MV-4-11 (cell line): ENCODE data around the gene PEX7.
"Not testable (repeated sequence)": the region's sequence is repeated elsewhere in the genome, so short reads cannot be mapped to it uniquely, and the experiment has no call there.

ENCODE experiments used
- DNase-seq: peaks from one replicate; lab custom pipeline; 2025; lab: John Stamatoyannopoulos, UW

The PEX7 gene

DNA sequence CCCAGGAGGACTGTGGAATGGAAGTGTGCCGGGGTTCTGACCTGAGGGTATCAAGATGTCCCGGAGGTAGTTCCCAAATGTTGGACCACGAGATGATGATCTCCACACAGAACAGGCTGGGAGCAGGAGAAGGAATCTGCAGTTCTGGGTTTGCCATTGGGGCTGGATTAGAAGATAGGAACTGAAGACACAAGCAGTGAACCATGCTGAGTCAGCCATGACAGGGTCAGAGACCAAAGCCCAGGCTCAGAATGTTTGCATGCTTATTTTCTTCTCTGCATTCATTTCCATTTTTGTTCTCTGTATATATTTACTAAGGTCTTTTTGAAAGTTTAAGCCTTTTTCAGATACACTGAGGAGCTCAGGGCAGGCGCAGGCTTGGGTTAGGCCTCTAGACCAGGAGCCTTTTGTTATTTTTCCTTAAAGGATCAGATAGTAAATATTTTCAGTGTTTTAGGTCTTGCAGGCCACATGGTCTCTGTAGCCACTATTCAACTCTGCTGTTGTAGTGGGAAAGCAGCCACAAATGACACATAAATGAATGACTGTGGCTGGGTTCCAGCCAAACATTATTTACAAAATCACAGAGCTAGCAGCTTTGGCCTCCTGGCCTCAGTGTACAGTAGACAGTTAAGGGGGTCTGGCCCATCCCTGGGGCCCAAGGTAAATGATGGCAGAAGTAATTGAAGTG, 128.2 kb downstream of the PEX7 start:
- no peak for DNase-seq

DNA sequence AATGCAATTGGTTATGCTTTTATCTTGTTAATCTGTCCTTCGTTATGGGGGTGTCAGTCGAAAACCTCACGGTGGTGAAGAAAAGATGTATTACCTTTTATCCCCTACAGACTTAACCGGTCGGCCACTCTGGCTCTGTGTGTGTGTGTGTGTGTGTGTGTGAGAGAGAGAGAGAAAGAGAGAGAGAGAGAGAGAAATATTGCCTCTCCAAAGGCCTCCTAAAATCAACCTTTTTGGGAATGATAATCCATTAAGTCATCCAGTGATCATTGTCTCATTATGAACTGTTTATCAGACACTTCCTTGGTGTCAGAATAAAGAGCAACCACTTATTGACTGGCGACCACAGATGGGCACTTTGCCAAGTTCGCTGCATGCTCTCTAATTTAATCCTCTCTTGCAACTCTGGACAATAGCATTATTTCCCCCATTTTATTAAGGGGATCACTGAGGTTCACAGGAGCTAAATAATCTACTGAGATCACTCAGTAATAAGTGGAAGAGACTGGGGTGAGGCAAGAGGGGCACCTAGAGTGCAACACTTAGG, 130.4 kb downstream of the PEX7 start:
- no peak for DNase-seq

- DNase-seq, result peak; percentile 36
Measured at GRCh38 chr6:136955123-136955522, 132.7 kb downstream of the PEX7 start.

- no peak for DNase-seq
Measured at GRCh38 chr6:136956590-136957544, 134.5 kb downstream of the PEX7 start.

DNA sequence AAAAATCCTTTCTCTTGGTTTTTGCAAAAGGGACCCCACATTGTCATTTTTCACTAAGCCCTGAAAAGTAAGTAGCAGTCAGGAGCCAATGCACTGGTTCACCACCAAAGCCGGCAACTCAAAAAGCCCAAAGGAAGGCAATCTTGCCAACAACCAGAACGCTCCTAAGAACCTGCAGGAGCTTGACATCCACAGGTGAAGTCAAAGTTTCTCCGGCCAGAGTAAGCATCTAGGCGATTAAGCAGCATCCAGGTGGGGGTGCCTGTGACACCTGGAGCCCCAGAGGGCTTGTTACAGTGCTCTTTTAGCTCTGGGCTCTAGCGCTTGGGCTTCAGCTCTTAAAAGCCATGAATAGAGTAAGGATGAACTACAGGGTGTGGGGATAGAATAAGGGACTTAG, 135.8 kb downstream of the PEX7 start:
- DNase-seq, result no peak

GRCh38 chr6:136959471-136959891, 137.1 kb downstream of the PEX7 start:
- no peak for DNase-seq

GRCh38 chr6:136959935-136960334, 137.5 kb downstream of the PEX7 start:
- DNase-seq, result not testable (repeated sequence)

- DNase-seq, result no peak
Measured at GRCh38 chr6:136960781-136961180, 138.4 kb downstream of the PEX7 start.

DNA sequence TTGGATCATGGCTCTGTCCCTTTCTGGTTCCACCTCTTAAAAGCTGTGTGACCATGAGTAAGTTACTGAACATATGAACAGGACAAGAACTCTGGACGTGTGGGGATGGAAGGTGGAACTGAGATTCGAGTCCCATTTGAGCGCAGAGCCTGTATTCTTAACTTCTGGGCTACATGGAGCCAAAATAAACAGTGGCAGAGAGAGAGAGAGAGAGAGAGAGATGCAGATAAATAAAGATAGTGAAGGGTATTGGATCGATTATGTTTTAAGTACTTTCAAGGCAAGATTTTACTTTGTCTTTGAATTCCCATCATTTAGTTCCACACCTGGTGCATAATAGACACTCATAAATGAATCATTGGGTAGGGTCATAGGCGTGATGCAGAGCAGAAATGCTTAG, 139.5 kb downstream of the PEX7 start:
- DNase-seq, result no peak

GRCh38 chr6:136962661-136963060, 140.3 kb downstream of the PEX7 start:
- no peak for DNase-seq

GRCh38 chr6:136963259-136963658, 140.9 kb downstream of the PEX7 start:
- no peak for DNase-seq
